ENCODE data around the gene NEURL4.

NEURL4 gene

DNA sequence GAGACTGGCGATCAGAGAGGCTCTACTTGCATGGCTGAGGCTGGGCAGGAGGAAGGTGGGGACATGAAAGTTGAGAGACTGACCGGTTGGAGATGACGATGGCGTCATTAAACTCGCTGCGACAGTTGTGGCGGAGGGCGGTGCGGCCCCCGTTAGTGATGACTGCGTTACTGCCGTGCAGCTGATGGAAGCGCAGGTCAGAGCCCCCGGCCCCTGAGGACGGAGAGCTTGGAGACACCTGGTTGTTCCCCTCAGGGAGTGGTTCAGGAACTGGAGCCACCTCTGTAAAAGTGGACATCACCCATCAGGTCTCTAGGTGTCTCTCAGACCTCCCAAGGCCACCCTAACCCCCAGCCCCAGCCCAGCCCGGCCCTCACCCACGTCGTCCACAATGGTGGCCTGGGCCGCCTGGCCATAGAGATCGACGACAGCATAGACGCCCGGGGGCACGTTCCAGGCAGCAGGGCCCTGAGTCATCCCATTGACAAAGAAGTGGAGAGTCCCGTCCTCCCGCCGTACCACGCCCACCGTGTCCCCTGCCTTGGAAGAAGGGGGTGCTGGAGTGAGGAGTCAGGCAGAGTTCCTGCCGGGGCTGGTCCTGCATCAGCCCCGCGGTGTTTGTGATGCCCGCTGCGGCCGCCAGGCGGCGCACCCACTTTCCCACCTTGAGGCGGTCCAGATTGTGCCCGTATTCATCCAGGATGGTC, 5.3 kb downstream of the NEURL4 start:
- DNase-seq (ENCODE audit: low read depth, low spot score) = peak; percentile 83

DNA sequence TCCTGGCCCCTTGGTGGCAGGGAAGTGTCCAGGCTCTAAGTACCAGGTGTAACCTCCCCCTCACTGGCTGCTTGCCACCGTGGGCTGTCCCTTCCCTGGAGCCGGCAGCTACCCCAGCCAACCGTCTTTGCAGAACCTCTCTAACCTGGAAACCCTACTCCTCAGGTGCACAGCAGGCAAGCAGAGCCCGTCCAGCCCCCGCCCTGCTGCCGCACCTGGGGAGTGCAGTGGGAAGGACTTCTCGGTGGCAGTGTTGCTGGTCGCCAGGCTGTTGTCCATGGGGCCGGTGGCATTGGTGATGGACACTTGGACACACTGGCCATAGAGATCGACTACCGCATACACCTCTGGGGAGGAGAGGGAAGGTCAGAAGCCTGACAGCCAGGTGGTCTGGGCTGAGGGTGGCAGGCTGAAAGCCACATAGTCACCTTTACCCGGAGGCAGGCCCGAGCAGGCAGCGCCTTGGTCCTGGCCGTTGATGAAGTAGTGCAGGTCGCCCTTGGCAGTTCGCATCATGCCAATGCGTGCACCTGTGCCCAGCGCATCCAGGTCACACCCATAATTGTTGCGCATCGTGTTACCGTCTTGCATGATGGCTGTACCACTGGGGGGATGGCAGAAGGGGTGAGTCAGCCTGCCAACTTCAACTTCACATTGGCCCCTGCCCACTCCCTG, 6.5 kb downstream of the NEURL4 start:
- no peak for DNase-seq (ENCODE audit: low read depth, low spot score)

DNA sequence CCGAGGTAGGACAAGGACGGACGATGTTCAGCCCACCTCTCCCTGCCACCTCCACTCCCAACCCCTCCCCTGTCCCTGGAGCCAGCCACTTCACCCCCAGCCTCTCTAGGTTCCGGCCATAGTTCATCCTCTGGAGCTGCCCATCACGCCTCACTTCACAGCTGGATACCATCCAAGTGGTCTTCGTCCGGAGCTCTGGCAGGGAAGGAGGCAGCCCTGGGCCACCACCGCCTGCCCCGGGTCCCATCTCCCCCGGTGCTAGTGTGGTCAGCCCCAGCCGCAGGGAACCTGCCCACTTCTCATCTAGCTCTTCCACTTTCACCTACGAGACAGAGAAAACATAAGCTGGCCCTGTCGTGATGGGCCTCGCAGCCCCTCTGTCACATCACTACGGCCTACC, 7.7 kb downstream of the NEURL4 start:
- DNase-seq (ENCODE audit: low read depth, low spot score) = no peak

DNA sequence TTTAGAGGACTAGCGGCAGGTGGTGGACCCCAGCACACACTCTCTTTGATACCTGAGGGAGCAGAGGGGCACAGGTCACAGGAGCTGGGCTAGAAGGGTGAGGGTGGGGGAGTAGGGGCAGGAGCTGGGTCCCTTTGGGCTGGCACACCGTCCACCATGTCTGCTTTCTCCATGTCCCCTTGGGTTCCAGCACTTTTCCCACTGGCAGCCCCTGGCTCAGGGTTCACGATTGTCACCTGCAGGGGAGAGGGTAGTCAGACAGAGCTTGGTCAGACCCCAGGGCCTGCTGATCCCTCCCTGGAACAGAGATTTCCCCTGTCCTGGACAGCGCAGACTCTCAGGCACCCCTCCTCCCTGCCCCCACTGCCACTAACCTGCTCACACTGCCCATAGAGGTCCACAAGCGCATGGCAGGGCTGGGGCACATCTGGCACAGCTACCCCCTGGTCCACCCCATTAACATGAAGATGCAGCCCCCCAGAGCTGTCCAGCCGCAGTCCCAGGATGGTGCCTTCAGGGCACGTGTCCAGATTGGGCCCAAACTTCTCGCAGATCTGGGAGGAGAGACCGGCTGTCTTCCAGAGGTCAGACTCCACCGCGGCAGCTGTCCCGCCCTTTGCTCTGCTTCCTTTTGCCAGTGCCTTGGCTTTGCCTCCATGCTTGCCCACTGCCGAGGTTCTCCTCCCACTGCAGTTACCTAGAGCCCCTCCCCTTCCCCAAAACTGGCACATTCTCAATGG, 10.8 kb downstream of the NEURL4 start:
- no peak for DNase-seq (ENCODE audit: low read depth, low spot score)

DNA sequence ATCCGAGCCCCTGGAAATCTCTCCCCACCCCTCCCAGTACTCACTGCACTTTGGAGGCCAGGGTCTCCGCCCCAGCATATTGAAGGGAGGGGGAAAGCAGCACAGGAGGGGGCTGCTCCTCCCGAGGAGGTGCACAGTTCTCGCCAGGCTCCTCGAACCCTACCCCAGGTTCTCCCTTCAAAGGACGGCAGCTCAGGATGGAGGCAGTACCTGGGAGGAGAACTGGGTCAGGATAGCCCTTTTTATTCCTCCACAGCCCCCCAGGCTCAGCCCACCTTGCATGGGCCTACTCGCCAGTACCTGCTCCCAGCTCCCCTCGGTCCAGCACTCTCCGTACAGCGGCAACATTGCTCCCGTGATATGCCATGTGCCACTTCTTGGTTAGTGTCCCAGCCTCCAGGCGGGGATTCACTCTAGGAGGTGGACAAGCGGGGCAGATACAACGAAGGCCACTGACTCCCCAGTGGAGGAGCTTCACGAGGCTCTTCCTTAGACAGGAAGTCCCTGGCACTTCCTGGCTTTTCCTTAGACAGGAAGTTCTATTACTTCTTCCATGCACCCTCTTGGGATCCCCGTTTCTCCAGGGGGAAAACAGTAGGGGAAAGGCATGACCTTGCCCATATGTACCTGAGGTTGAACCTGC, 11.9 kb downstream of the NEURL4 start:
- no peak for DNase-seq (ENCODE audit: low read depth, low spot score)

DNA sequence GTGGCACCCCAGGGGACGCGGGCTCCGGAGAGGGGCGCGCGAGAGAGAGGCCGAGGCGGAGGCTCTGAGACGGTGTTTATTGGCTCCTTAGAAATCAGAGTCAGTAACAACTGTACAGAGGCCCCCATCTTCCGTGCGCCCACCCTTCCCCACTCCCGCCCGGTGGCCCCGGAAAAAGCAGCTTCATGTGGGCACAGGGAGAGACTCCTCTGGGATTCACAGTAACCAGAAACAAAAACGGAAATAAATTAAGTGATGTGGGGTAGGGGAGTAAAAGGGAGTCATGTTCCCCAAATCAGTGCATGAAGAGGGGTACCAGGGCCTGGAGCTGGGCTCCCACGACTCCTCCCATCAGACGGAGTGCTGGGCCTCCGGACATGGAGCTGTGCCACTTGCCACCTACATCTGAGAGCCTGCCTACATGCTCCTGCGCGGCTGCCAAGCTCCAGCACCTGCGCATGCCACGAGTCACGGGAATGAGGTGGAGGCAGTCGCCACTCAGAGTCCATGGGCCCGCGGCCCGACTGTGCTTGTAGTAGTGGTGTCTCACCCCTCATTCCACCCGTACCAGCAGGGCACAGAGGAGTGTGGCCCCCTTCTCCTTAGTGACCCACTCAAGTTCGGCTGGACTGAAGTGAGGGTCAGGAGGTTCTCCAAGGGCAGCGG, 13.4 kb downstream of the NEURL4 start:
- no peak for DNase-seq (ENCODE audit: low read depth, low spot score)

DNA sequence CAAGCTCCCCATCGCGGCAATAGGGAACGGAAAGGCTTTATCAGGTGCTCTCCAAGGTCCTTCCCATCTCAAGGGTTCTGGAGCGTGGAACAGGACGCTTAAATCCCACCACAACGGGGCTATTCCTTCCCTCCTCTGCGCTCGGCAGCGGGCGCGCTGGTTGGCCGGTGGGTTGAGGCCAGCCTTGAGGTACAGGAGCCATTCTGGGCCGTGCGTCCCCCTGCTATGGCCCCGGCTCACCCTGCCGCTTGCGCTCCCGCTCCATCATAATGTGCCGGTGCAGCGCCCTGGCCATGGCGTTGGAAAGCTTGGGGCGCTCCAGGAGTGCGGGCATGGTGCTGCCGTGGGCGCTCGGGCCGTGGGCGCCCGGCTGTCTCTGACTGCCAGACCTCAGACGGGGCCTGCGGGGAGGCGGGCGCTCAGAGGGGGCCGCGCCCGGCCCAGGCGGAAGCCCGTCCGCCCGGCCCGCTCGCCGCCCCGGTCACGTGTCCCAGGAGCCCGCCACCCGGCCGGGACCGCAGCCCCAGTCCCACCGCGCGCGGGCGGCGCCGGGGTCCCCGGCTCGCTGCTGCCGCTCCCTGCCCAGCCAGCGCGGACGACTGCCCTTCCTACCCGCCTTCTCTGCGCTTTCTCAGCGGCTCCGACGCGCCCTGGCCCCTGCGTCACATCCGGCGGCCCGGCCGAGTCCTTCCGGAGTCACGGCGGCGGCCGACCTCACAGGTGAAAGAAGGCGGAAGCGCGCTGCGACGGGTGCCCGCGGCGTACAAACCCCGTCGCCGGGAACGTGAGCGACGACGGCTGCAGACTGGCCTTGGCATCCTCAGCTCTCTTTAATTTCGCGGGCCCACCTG, 14.2 kb downstream of the NEURL4 start, which contains the start of gene GPS2:
Gene GPS2, minus strand, starts transcription at position 642 of the 851 bp plus-strand sequence. Its CDS starts 308 bp downstream, at position 334.
- DNase-seq (ENCODE audit: low read depth, low spot score) = peak; percentile 93

DNA sequence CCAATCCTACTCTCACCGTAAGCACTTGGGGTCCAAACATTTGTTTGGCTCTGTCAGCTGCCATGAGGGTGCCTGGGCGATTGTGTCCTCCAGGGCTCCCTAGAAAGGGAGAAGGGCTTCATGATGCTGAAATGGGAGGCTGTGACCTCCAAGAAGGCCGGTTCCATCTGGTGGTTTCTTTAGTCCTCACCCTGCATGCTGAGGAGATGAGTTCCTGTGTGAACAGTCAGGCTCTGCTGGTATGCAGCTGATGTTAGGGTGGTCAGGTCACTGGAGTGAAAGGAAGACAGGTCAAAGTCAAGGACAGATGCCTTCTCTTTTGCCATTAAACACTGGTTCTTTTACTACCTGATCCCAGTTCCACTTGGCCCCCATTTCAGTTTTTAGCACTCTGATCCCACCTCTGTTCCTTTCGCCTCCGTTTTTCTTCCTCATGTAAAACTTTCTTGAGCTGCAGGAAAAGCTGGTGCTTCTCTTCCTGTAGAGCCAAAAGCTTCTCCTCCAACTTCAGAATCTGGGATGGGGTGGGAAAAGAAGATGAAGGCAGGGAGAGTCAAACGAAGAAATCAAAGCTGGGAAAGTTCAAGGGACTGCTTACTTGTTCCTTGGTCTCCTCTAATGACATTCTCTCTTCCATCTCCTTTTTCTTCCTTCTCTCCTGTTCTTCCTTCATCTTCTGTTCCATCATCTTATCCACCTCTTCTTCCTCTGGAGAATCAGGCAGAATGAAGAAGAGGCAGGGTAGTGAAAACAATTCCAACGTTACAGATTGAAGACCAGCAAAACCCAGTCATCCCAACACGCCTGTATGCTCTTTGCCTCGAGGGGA, 15.0 kb downstream of the NEURL4 start:
- no peak for DNase-seq (ENCODE audit: low read depth, low spot score)

DNA sequence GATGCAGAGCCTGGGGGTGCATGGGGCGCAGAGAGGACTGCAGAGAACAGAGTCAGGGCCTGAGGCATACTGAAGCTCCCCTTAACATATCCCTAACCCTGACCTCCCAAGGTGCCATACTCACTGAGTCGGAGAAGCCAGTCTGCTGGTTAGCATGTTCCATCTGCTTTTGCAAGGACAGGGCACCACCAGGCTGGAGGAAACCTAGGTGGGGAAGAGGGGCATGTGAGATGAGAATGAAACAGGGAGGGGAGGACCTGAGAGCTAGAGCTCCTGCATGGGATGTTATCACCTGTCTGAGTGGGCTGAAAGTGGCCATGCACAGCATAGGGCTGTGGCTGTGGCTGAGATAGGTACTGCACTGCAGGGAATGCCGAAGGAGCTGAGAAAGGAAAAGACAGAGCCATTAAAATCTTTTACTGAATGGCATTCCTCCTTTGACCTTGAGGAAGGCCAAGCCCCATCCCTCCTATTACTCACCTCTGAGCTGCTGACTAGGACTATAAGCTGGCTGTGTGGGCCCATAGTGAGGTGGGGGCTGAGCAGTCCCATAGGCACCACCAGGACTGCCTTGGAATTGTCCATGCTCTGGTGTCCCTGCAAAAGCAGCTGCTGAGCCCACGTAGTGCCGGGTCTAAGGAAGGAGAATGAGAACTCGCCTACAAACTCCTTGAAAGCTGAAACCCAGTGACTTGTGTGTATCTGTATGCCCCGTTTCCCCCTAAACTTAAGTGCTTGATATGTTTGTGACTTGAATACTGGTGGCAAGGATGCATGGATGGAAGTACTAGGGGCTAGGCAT, 15.8 kb downstream of the NEURL4 start:
- DNase-seq (ENCODE audit: low read depth, low spot score) = peak; percentile 40

DNA sequence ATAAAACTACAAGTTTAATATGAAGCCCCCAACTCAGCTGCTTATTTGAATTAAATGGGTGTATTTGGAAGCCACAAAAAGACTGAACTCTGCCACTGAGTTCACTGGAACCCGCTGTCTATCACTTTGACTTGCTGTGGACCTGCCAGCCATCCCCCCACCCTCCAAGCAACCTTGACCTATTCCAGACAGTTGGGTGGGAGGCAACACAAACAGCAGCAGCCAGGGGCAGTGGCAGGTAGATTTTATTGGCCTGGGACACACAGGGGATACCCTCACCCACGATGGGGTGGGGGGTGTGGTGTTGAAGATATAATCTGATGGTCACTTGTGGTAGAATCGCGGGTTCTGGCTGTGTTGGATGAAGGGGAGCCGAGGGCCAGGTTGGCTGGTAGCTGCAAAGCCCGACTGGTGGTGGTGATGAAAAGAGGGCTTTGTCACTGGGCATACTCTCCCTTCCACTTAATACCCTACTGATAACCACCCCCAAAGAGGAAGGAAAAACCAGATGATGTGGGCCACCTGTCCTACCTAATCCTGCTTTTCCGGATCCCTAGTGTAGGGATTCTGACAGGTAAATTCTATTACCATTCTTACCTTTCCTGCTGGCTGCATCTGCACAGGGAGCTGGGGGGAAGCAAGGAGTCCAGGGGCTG, 16.6 kb downstream of the NEURL4 start:
- DNase-seq (ENCODE audit: low read depth, low spot score) = no peak

DNA sequence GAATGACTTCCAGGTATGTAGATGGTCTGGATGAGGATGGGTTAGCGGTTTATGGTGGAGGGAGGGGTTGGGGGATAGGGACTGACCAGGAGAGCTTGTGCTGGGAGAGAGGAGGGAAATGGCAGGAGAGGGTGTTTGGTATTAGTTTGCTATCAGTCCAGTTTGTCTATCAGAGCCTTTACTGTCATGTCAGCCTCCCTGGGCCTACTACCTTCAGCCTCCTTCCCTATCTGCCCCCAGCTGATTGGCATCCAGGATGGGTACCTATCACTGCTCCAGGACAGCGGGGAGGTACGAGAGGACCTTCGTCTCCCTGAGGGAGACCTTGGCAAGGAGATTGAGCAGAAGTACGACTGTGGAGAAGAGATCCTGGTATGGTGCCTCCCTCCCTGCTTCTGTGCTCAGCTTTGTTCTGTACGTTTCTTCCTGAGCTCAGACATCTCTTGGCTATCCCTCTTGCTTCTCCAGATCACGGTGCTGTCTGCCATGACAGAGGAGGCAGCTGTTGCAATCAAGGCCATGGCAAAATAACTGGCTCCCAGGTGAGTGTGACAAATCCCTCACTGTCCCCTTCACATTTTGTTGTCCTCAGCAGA, 17.9 kb downstream of the NEURL4 start:
- DNase-seq (ENCODE audit: low read depth, low spot score) = no peak

DNA sequence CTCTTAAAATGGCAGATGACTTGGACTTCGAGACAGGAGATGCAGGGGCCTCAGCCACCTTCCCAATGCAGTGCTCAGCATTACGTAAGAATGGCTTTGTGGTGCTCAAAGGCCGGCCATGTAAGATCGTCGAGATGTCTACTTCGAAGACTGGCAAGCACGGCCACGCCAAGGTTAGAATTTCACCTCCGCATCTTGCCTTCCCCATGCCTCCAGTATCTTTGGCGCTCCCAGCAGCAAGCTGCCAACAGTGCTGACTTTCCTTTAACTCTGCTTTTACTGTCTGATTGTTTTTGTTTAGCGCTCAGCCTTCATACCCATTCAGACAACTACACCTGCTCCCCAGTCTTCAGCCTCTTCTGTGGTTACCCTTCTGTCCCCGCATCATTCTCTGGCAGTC, 19.5 kb downstream of the NEURL4 start:
- no peak for DNase-seq (ENCODE audit: low read depth, low spot score)

DNA sequence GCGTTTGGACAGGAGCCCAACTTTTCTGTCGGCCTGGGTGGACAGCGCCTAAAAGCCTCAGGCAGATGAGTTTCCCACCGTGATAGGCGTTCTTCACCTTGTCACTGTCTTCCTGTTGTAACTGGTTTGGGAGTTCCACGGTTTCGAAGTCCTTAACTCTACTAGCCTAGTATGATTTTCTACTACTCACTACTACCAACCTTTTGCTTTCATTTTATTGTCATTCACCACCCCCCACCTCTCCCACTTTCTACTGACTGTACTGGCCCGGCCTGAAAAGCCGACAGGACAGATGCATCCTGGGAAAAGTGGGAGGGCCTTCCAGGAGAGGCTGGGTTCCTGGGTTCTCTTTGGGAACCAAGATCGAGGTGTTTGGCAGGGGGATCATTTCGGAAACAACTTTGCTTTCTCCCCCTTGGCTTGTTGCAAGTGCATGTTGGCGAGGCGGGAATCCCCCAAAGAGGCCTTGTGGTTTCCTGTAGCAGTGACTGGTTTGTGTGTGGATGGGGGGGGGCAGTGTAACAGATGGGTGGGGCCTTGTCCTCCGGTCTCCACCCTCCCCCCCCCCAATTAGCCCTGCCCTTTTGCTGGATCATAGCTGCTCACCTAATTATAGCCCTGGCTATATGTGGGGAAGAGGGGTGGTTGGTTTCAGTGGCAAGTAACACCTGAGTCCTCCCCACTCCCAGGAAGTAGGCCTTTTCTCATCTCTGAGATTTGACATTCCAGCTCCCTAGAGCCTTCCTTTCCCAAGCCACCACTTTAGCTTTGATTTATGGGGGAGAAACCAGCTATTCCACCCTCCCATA, 20.3 kb downstream of the NEURL4 start:
- DNase-seq (ENCODE audit: low read depth, low spot score) = peak; percentile 75

DNA sequence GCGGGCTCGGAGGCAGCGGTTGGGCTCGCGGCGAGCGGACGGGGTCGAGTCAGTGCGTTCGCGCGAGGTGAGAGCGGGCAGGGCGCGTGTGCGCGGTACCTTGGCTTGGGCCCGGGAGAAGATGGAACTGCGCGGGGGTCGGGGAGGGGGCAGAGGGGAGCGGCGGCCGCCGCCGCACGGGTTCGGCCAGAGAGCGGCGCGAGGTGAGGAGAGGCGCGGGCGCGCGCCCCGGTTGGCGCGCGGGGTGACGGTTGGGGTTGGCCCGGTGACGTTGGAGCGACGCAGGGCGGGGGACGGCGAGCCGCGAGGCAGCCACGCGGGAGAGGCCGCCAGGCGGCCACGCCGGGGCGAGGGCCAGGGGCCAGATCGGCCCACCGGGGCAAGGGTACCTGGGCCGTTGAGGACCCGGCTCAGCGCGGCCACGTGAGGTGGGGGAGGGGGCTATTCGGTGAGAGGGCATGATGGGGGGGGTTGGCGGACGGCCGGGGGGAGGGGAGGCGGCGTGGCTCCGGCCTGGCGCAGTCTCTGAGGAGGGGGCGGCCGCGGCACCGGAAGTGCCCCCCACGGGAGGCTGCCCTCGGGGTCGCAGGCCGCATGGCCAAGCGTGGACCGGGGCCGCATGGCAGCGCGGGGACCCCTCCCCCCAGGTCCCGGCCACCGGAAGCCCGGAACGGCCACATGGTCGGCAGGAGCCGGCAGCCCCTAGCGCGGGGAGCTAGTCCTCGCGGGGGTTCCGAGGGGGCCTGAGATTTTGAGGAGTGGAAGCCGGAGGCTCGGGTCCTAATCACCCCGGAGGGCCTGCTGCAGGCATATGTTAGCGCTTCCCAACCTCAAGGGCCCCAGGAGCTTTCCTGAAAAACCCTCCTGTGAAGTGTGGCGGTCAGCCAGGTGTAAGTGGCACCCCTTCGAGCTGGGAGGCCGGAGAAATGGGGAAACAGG, 21.2 kb downstream of the NEURL4 start:
- DNase-seq (ENCODE audit: low read depth, low spot score) = peak; percentile 50

DNA sequence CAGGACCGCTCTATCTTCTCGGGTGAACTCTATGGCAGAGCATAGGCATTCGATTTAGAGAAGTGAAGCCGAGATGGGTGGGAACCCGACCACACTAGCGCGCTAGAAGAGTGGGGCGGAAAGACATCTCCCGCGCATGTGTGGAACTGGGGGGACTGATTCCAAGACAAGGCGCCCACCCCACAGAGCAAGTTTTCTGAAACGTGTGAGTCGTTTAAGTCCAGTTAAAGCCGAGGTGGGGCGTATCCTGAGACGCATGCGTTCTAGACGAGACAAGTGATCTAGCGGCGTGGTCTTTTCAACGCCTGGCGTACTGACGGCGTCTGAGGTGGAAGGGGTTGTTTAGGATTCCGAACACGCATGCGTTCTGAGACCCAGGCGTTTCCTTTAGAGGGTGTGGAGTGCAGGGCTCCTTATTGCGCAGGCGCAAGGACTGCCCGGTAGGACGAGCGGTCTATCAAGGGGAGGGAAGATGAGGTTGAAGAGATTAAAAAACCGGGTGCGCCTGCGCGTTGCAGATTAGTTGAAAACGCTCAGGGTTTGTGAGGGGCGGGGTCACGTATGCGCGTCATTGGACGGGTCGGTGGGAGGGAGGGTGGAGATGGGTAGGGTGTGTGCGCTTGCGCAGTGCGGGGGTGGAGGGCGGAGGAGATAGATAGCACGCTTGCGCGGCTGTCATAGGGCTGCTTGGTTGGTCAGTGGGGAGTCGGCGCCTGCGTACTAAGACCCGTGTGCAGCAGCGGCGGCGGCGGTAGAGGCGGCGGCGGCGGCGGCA, 22.0 kb downstream of the NEURL4 start, which contains the start of gene EIF5A:
Gene EIF5A, plus strand, starts transcription at position 718 of the 775 bp plus-strand sequence. CDS start 2,008 bp downstream, outside the sequence.
- peak; percentile 100 for DNase-seq (ENCODE audit: low read depth, low spot score)

Measured in ELF-1 (cell line).